Pancreas (tissue), 10 donors: ENCODE data around the gene NUAK1. TPM values are rescaled to one million over a fixed set of nuclear protein-coding genes. Genes with fewer than 3 reads are reported as not detected.

Experiments
- ATAC-seq, 4 donors: fragments of 200-7000 bp; cut with Tn5 transposase; one replicate each; pipeline versions ENCODE4 v1.8.0 to v1.9.1; 2020; ENCODE audit warnings: mild to moderate bottlenecking in 4 of 4, moderate library complexity in 4 of 4
- DNase-seq, 6 donors: peaks; one replicate each; pipeline ENCODE4 v3.0.0-alpha.2; 2020
- FAIRE-seq: peaks from 2 replicates; lab custom pipeline; 2012; peaks lifted over from hg19 to GRCh38; lab: Jason Lieb, UNC
- H3K27ac ChIP-seq, 4 donors: fragments of 200-600 bp; sonication (generic); 1 replicate in 3 of 4; 2 replicates in 1 of 4; pipeline versions ENCODE4 v1.5.0 to v1.8.0; 2020
- H3K27me3 ChIP-seq, 4 donors: fragments of 200-600 bp; one replicate each; pipeline ENCODE4 v1.8.0; 2021
- H3K36me3 ChIP-seq, 3 donors: fragments of 200-600 bp; sonication (generic) in 1 of 3; one replicate each; pipeline versions ENCODE4 v1.5.0 to v1.8.0; 2020 to 2021
- H3K4me1 ChIP-seq, 3 donors: fragments of 200-600 bp; one replicate each; pipeline ENCODE4 v1.8.0; 2021
- H3K4me3 ChIP-seq, 4 donors: fragments of 200-600 bp; sonication (generic) in 2 of 4; one replicate each; pipeline versions ENCODE4 v1.5.0 to v1.8.0; 2020 to 2021
- H3K9me3 ChIP-seq, 4 donors: fragments of 200-600 bp; one replicate each; pipeline ENCODE4 v1.8.0; 2021
- WGBS, 2 donors: extraction: QIAGEN DNeasy Blood & Tissue Kit; methylation state at CpG; one replicate each; pipeline ENCODE4 v1.1.7; 2013; 5-methylcytosine and 5-hydroxymethylcytosine counted together
- intact Hi-C, 3 donors: fragments of 100-400 bp; cut with DNase I; formaldehyde crosslinking; loops; one replicate each; pipeline versions ENCODE4 v1.11.1 to v1.14.2; 2022
- polyA plus RNA-seq, 2 donors: library from polyadenylated mRNA; stranded (reverse); fragments of 200-250 nt; gene quantifications; one replicate each; pipeline ENCODE4 v1.2.3, GENCODE V29; 2013
- total RNA-seq, 6 donors: library from RNA; stranded (reverse); fragmentation: NEBNext Ultra II Directional in 4 of 6; extraction: Animal tissue kit (Norgen Biotek cat#: 25700) in 4 of 6; gene quantifications; one replicate each; pipeline versions ENCODE4 v1.2.1 to v1.2.4, GENCODE V29; 2021 to 2023
- TF ChIP-seq, protein P1 (sequence below), 4 donors: fragments of 200-600 bp; sonication (generic) in 3 of 4; IDR thresholded peaks; one replicate each; pipeline versions ENCODE4 v1.5.0 to v1.8.0; 2021; ENCODE audit warnings: antibody characterized with exemption in 4 of 4
- donor health status: healthy with polysubstance abuse.
- donor health status: DM: no; HTN: no; CAD: no; lungs with moderate emphysema.
- donor health status: DM: no; HTN: no; CAD: no.
- donor health status: control.
- donor health status: control.
- donor health status: Bipolar disorder and iron deficiency.
- donor health status: DM: yes; HTN: yes; CAD: no.
- donor health status: DM: no; HTN: no; CAD: no.
- donor health status: DM: no; HTN: no; CAD: no.
- donor health status: DM: yes; HTN: yes; CAD: no.

Gene NUAK1
- total and polyA plus RNA-seq, 8 donors = 1.6 to 6.5 (median 2.6) TPM

DNA sequence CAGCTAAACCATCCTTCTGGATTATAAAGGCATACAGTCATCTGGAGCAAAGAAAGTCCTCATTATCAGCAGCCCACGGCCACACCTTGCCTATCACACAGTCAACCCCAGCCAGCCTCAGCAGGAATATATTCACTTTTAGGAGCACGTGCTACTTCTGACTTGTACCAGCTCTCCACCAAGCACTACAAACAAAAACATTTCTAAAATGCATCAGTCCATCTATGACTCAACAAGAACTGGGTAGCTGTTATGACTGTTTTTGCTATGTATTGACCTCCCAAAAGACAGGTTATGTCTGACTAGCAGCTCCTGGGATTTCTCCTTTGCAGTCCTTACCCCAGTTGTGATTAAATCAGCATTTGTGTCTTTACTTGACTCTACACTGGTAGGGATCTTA lies 31.2 kb downstream of the NUAK1 start:
- 58 to 60% methylated on average over 2 of the region's 2 CpGs for WGBS, 2 donors
- Histone ChIP-seq H3K27ac (peak overlapping the region in 2 of 4 donors; percentile 3 to 8), H3K4me1 (peaks cover 0 to 12% (median 0%) of the 10 kb centered on the region in 3 donors), H3K4me3 (no peak overlapping the region), H3K36me3 (no peaks in the 10 kb centered on the region), H3K9me3 (no peaks in the 10 kb centered on the region), H3K27me3 (no peaks in the 10 kb centered on the region)
- no peak for FAIRE-seq
- no peak for ATAC-seq
- TF ChIP-seq, protein P1, sequence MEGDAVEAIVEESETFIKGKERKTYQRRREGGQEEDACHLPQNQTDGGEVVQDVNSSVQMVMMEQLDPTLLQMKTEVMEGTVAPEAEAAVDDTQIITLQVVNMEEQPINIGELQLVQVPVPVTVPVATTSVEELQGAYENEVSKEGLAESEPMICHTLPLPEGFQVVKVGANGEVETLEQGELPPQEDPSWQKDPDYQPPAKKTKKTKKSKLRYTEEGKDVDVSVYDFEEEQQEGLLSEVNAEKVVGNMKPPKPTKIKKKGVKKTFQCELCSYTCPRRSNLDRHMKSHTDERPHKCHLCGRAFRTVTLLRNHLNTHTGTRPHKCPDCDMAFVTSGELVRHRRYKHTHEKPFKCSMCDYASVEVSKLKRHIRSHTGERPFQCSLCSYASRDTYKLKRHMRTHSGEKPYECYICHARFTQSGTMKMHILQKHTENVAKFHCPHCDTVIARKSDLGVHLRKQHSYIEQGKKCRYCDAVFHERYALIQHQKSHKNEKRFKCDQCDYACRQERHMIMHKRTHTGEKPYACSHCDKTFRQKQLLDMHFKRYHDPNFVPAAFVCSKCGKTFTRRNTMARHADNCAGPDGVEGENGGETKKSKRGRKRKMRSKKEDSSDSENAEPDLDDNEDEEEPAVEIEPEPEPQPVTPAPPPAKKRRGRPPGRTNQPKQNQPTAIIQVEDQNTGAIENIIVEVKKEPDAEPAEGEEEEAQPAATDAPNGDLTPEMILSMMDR (IDR thresholded peaks at IDR 0.05) = no peak
- intact Hi-C loops = no loop called here
- DNase-seq = no peak

DNA sequence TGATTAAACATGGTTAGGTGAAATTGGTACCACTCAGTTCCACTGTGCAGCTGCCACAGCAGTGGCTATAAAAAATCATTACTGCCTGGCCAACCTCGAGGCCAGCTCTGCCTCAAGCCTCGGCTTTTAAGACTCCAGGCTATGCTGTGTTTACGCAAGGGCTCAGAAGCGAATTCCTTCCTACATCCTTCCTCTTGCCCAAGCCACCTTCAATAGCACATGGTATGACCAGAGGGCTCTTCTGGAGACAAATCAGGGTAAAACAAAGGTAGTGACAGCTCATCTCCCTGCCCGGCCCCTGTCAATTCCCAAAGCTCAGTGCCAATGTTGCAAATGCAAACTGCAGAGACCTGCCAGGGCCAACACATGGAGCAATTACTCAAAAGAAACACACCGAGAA lies 31.9 kb downstream of the NUAK1 start:
- FAIRE-seq = no peak
- intact Hi-C loops = no loop called here
- no peaks in the 10 kb centered on the region for H3K9me3 ChIP-seq
- TF ChIP-seq, protein P1 (IDR thresholded peaks at IDR 0.05) = no peak
- no peak overlapping the region for H3K4me3 ChIP-seq
- H3K4me1 ChIP-seq = peaks cover 0 to 12% (median 0%) of the 10 kb centered on the region in 3 donors
- no peak for DNase-seq
- H3K36me3 ChIP-seq = no peaks in the 10 kb centered on the region
- H3K27me3 ChIP-seq = no peaks in the 10 kb centered on the region
- peak in 2 of 4 donors; percentile 18 to 19 for ATAC-seq
- 66 to 67% methylated on average over 6 of the region's 6 CpGs for WGBS, 2 donors
- H3K27ac ChIP-seq = no peak overlapping the region

DNA sequence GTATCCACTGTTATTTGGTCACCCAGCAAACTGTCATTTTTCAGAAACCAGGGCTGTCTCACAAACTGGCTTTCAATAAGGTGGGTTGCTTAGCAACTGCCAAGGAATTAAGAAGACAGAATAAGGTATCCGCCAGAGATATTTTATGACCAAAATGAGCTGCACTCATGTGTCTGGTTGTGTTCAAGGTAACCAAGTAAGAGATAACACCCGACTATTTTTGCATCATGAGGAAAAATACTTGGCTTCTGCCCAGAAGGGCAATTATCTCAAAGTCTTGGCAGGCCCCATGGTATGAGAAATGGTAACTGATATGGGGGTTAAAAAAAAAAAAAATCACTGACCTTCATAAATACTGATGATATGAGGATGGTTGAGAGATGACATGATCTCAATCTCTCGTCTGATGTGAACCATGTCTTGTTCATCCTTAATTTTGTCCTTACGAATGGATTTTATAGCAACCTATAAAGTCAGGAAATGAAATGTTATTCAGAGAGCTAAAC lies 32.6 kb downstream of the NUAK1 start:
- peak in 3 of 4 donors; percentile 29 to 65 (median 43) for ATAC-seq
- no peak overlapping the region for H3K27ac ChIP-seq
- intact Hi-C loops = no loop called here
- peaks cover 0 to 12% (median 0%) of the 10 kb centered on the region in 3 donors for H3K4me1 ChIP-seq
- no peak for FAIRE-seq
- 37 to 39% methylated on average over 4 of the region's 4 CpGs for WGBS, 2 donors
- TF ChIP-seq, protein P1 (IDR thresholded peaks at IDR 0.05) = no peak
- DNase-seq = no peak
- H3K27me3 ChIP-seq = no peaks in the 10 kb centered on the region
- no peak overlapping the region for H3K4me3 ChIP-seq
- H3K36me3 ChIP-seq = no peaks in the 10 kb centered on the region
- no peaks in the 10 kb centered on the region for H3K9me3 ChIP-seq

DNA sequence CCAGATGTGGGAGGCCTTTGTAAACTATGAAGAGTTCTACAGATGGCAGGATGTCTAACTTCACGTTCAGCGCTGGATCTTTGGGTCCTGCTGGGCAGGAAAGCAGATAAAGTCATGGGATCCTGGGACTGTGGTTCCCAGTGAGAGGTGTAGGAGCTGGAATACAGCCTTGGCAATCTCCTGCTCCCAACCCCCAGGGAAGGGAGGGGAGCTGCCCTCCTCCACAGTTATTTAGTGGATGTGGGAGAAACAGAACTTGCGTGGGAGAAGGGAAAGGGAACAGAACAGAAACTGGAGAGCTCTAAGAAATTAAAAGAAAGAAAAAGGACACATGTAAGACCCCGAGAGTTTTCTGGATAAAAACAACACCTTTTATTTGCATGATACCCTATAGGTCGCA lies 37.0 kb downstream of the NUAK1 start:
- TF ChIP-seq, protein P1 (IDR thresholded peaks at IDR 0.05) = no peak
- Histone ChIP-seq H3K36me3 (no peaks in the 10 kb centered on the region), H3K9me3 (no peaks in the 10 kb centered on the region), H3K27ac (no peak overlapping the region), H3K4me1 (peaks cover 0 to 12% (median 4%) of the 10 kb centered on the region in 3 donors), H3K4me3 (no peak overlapping the region), H3K27me3 (no peaks in the 10 kb centered on the region)
- DNase-seq (no peak), ATAC-seq (no peak), FAIRE-seq (no peak)
- 89 to 92% methylated on average over 5 of the region's 5 CpGs for WGBS, 2 donors
- intact Hi-C loops = no loop called here

DNA sequence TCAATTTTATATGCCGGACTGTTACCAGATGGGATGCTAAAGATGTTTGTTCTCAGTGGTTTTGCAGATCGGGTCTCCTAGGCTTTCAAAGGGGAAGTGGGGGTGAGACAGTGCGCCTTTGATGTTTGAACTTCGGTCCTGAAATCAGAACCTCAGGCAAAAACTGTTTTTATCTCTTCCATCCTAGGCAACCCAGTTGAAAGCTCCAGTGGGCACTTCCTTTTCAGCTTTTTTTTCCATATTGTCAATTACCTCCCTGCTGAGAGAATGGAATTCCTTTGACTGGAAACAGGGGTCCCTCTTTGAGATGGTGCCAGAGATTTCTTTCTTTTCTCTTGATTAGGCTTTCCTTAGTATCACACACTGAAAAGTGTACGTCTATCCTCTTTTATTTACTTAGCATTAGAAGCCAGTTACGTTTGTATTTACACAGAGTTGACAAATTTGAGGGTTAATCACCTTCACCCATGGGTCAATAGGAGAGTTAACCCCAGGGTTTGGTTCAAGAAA lies 40.0 kb downstream of the NUAK1 start:
- Histone ChIP-seq H3K36me3 (no peaks in the 10 kb centered on the region), H3K9me3 (no peaks in the 10 kb centered on the region), H3K4me3 (no peak overlapping the region), H3K27ac (no peak overlapping the region), H3K27me3 (no peaks in the 10 kb centered on the region), H3K4me1 (peaks cover 0 to 14% (median 7%) of the 10 kb centered on the region in 3 donors)
- intact Hi-C loops = no loop called here
- ATAC-seq = no peak
- 65 to 68% methylated on average over 6 of the region's 6 CpGs for WGBS, 2 donors
- TF ChIP-seq, protein P1 (IDR thresholded peaks at IDR 0.05) = no peak
- no peak for FAIRE-seq
- no peak for DNase-seq
